SK-N-MC (cell line): ENCODE data around the gene GPANK1.

Experiments
- EZH2 ChIP-seq: fragments of 200-600 bp; sonication (generic); IDR thresholded peaks from one replicate; pipeline ENCODE4 v1.6.1; 2017; ENCODE audit warnings: antibody characterized with exemption
- FOXP2 ChIP-seq: optimal IDR thresholded peaks from 2 replicates; pipeline ENCODE3; 2011; ENCODE audit warnings: mild to moderate bottlenecking, moderate library complexity; ENCODE audit not compliant: insufficient read depth; ENCODE audit errors: extremely low read length, control extremely low read depth
- POLR2AphosphoS5 ChIP-seq: IDR thresholded peaks from 2 replicates; pipeline ENCODE4 v1.6.1; 2012; ENCODE audit warnings: mild to moderate bottlenecking, low read depth, low read length, borderline replicate concordance

GRCh38 chr6:31661262-31662123 is 3.3 kb downstream of the GPANK1 start:
- TF ChIP-seq EZH2 (no peak), POLR2AphosphoS5 (no peak), FOXP2 (no peak)
